Subcutaneous preadipocyte (primary cell): ENCODE results near the gene MMAA. TPM values are rescaled to one million over a fixed set of nuclear protein-coding genes. Genes with fewer than 3 reads are reported as not detected.

Experiments
- total RNA-seq: library from RNA; depleted of rRNA; stranded (reverse); fragments of >200 nt; gene quantifications from 2 replicates; pipeline ENCODE4 v1.2.3, GENCODE V29; 2012

The MMAA gene
- total RNA-seq, result 3.7 and 3.9 TPM in 2 replicates

DNA sequence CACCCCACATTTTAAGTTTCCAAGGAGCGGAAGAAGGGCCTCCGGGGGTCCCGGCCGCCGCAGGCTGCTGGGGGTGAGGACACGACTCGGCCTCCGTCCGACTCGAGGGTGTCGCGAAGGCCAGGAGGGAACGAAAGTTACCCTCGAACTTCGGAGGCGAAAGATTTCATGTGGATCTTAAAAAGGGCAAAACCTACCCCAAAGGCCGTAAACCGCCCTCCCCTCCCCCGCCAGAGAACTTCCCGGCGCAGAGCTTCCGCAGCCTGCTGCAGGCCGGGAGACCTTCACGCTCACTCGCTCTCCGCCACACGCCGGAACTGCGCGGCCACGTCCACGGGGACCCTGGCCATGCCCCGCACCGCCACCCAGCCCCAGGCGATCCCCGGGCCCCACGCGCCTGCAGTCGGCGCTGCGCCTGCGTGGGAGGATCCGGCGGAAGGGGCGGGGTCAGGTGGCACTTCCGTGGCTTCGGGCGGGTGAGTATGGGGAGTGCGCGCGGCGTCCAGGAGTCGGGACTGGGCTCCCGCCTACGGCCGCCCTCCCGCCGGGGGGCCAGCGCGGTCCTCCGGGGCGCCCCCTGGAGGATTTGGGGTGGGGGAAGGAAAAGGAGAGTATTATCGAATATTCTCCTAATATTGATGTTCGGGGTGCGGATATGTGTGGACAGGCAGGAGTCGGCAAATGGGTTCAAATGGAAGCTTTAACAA lies at the start of gene MMAA:
Gene MMAA, plus strand, starts transcription at position 454 of the 707 bp plus-strand sequence. CDS start 19,755 bp downstream, outside the sequence.

GRCh38 chr4:145679991-145680455 lies 60.8 kb downstream of the MMAA start, which contains the start of gene C4orf51:
Gene C4orf51, plus strand, starts transcription at chr4:145680146. Its CDS starts 58 bp downstream, at chr4:145680204.

Other genes with a start within 250 kb of the MMAA start
- gene SMAD1, start 137.5 kb upstream of the MMAA start, total RNA-seq, result 13.6 and 16.4 TPM in 2 replicates
- gene C4orf51, start 60.8 kb downstream of the MMAA start, total RNA-seq, result not detected in 2 replicates